GM21526 (cell line): Measurements from ENCODE around the gene SPRYD4.

ENCODE experiments used
- ATAC-seq: cut with Tn5 transposase; IDR thresholded peaks from one replicate; pipeline ENCODE4 v1.9.1; 2021; ENCODE audit warnings: moderate library complexity; ENCODE audit not compliant: unreplicated experiment, low FRiP score

Gene SPRYD4

DNA sequence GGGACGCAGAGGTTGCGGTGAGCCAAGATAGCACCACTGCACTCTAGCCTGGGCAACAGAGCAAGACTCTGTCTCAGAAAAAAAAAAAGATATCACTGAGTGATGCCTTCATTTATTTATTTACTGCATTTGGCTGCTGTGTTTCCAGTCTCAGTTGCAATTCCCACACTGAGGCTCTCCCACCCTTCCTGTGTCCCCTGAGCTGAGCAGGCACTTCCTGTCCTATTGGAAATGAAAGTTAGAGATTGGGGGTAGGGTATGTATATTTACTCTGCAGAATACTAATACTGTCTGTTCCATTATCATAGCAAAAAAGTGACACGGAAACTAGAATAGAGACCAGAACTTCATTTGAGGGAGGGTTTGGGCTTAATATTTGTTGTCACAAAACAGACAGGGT is 51.7 kb downstream of the SPRYD4 start:
- ATAC-seq: no peak

DNA sequence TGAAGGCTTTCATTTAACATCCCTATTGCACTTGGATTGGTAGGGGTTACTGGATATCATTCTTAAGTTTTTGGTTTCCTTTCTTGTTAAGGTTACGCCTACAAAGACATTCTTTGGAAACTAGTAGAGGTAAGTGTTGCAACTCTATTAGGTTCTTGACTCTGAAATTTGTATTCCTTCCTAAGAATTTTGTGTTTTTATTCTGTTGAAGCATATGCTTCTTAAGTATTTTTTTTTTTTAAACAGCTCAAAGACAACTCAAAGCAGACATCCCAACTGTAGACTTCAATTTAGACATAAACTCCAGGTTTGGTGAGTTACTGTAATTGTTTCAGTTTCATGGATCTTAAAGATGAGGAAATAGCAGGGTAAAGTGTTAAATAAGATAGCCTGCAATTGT is 52.1 kb downstream of the SPRYD4 start:
- no peak for ATAC-seq

DNA sequence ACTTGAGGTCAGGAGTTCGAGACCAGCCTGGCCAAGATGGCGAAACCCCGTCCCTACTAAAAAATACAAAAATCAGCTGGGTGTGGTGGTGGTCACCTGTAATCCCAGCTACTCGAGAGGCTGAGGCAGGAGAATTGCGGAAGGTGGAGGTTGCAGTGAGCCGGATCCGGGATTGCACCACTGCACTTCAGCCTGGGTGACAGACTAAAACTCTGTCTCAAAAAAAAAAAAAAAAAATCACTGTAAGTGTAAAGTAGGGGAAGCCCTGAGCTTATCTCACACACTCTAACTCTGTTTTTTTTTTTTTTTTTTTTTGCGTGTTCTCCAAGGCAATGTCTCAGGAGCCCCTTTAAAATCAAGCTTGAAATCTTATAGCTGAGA is 52.8 kb downstream of the SPRYD4 start:
- no peak for ATAC-seq

DNA sequence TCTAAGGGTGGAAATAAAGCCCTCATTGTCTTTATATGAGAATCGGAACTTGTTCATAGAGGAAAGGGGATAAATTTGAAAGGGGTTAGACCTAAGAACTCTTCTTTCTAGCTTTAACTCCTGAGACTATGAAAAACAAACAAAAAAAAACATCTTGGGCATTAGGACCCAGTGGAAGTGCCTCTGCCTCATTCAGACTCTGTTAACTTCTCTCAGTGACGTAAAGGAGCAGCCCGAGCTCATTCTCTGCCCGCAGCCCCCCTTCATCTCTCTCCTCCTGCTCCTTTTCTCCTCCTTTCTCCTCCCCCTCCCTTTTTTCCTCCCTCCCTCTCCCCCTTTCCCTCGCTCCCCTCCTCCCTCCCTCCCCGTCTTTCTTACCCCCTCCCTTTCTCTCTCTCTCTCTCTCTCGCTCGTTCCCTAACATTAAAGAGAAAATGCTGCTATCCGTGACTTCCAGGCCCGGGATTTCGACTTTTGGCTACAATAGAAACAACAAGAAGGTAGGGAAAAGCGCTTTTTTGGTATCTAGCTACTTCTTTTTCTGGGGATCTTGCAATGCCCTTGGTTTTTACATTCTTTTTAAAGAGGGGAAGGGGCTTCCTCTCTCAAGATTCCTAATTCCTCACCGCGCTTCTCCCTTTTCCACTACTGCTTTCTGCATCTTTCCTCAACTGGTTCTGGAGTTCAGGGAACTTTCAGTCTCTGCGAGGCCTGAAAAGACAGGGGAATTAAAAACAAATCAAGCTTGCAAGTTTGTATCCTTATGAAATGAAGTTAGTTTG is 53.4 kb downstream of the SPRYD4 start, which contains the start of gene RBMS2:
Gene RBMS2 (plus strand): TSS at position 231 of the 782 bp plus-strand sequence. CDS start 204 bp downstream, at position 435.
- no peak for ATAC-seq

DNA sequence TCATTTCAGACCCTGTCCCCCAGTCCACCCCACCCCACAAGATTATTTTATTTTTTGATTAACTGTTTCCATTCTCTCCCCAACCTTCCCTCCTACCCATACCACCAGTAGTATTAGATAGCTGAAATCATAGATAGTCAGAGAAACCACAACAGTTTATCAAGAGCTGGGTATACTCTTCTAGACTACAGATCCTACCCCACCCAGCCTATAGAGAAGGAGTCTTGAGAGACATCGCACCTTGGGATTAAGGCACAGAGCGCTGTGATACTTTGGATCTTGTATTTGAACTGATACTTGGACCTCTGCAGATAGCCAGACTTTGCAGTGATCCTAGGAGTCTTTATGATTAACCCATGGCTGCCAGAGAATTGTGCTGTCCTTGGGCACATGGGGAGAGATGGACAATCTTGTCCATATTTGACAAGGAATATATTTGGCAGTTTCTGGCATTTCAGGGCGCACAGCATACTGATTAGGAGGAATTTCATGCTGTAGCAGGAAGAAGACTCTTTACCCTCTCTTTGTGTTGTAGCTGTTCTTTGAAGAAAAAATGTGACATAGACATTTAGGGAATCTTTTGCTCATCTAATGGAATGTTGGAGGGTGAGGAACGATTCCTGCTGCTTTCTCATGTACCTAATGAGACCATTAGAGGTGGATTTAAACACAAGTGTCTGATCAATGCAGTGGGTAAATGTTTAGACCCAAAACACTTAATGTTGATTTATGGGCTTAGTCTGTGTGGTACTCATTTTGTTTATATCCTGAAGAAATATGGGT is 54.2 kb downstream of the SPRYD4 start:
- no peak for ATAC-seq

DNA sequence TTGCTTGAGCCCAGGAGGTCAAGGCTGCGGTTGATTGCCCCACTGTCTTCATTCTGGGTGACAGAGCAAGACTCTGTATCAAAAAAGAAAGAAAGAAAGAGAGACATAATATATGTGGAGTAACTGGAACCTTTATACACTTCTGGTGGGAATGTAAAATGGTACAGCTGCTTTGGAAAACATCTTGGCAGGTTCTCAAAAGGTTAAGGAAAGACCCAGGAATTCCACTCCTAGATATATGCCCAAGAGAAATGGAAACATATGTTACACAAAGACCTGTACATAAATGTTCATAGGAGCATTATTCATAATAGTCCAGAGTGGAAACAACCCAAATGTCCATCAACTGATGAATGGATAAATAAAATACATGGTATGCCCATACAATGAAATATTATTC is 60.5 kb downstream of the SPRYD4 start:
- ATAC-seq: no peak
